ENCODE results near the gene NOC4L.

GRCh38 chr12:132115500-132115899 lies 28.8 kb upstream of the NOC4L start:
- no peak for TF ChIP-seq EZH2 (IDR thresholded peaks at IDR 0.05)
- TF ChIP-seq CTCF (IDR thresholded peaks at IDR 0.05), result no peak

All from neural progenitor cell (in vitro differentiated cells).